Endothelial cell of umbilical vein (primary cell): ENCODE data around the gene WASF3. TPM values are rescaled to one million over a fixed set of nuclear protein-coding genes. Genes with fewer than 3 reads are reported as not detected.

Source experiments
- BruUV-seq: library from RNA; stranded (reverse); fragments of 400-500 nt; replicated peaks from 2 replicates; lab custom pipeline; 2021; lab: Mats Ljungman, UMichigan
- CTCF ChIA-PET: fragments of 300-600, 350-600 bp; sonication (Branson Sonifier 250); formaldehyde crosslinking; loops from one replicate; lab custom pipeline; 2021; ENCODE audit warnings: antibody characterized with exemption, inconsistent platforms; lab: Charles Lee
- POLR2A ChIA-PET: fragments of 300-600, 350-600 bp; sonication (Branson Sonifier 250); formaldehyde crosslinking; loops from one replicate; lab custom pipeline; 2021; ENCODE audit warnings: antibody characterized with exemption, inconsistent platforms; lab: Charles Lee
- DNase-seq: peaks from one replicate; pipeline ENCODE4 v3.0.0-alpha.2; 2011; ENCODE audit warnings: low read depth, low spot score
- FAIRE-seq: peaks from 2 replicates; lab custom pipeline; 2011; peaks lifted over from hg19 to GRCh38; lab: Jason Lieb, UNC
- H2AFZ ChIP-seq: 2 replicates; pipeline ENCODE4 v1.6.0; 2012; ENCODE audit warnings: low read depth, low read length, control low read depth, inconsistent platforms
- H3K27ac ChIP-seq: 2 replicates; pipeline ENCODE4 v1.5.1; 2011; ENCODE audit warnings: low read depth, mild to moderate bottlenecking, control low read depth, low read length, moderate library complexity; ENCODE audit not compliant: insufficient read depth
- H3K27me3 ChIP-seq, 2 experiments: 2 replicates each; pipeline versions ENCODE4 v1.6.0 to v1.6.1; 2011; ENCODE audit warnings: low read length in 2 of 2, mixed read lengths in 1 of 2; ENCODE audit not compliant: control insufficient read depth in 2 of 2, insufficient read depth in 2 of 2
- H3K36me3 ChIP-seq, 2 experiments: 2 replicates in 1 of 2; 3 replicates in 1 of 2; pipeline ENCODE4 v1.5.1; 2011; ENCODE audit warnings: low read length in 2 of 2, mild to moderate bottlenecking in 1 of 2, moderate library complexity in 1 of 2; ENCODE audit not compliant: control insufficient read depth in 2 of 2, insufficient read depth in 2 of 2; ENCODE audit errors: extremely low read depth in 1 of 2
- H3K4me1 ChIP-seq: 3 replicates; pipeline ENCODE4 v1.5.1; 2011; ENCODE audit warnings: mild to moderate bottlenecking, low read length; ENCODE audit not compliant: control insufficient read depth, insufficient read depth; ENCODE audit errors: extremely low read depth
- H3K4me2 ChIP-seq: 2 replicates; pipeline ENCODE4 v1.6.1; 2011; ENCODE audit warnings: low read length, control low read depth, mixed read lengths; ENCODE audit not compliant: insufficient read depth
- H3K4me3 ChIP-seq, 3 experiments: fragments of 200-600 bp in 1 of 3; sonication (generic), shearing (Covaris generic) in 1 of 3; replicated peaks in 1 of 3; 2 replicates each; pipeline ENCODE4 v1.5.1; 2011 to 2016; ENCODE audit warnings: control low read depth in 3 of 3, low read length in 3 of 3, mild to moderate bottlenecking in 2 of 3, inconsistent platforms in 1 of 3, low read depth in 1 of 3, moderate library complexity in 1 of 3; ENCODE audit not compliant: insufficient read depth in 1 of 3
- H3K79me2 ChIP-seq: 2 replicates; pipeline ENCODE4 v1.6.0; 2012; ENCODE audit warnings: low read length, inconsistent platforms; ENCODE audit not compliant: control insufficient read depth, insufficient read depth
- H3K9ac ChIP-seq: replicated peaks from 2 replicates; pipeline ENCODE3; 2011; ENCODE audit warnings: low read length, control low read depth; ENCODE audit not compliant: insufficient read depth; ENCODE audit errors: extremely low read depth
- H3K9me1 ChIP-seq: replicated peaks from 3 replicates; pipeline ENCODE4 v1.6.0; 2011; ENCODE audit warnings: mild to moderate bottlenecking, low read length; ENCODE audit not compliant: control insufficient read depth, insufficient read depth; ENCODE audit errors: extremely low read depth
- H3K9me3 ChIP-seq: replicated peaks from 2 replicates; pipeline ENCODE4 v1.5.1; 2012; ENCODE audit warnings: low read length, inconsistent platforms; ENCODE audit not compliant: control insufficient read depth, insufficient read depth
- H4K20me1 ChIP-seq: replicated peaks from 2 replicates; pipeline ENCODE3; 2011; ENCODE audit warnings: mild to moderate bottlenecking, low read length; ENCODE audit not compliant: control insufficient read depth, insufficient read depth; ENCODE audit errors: extremely low read depth
- EZH2 ChIP-seq: IDR thresholded peaks from 2 replicates; pipeline ENCODE4 v1.6.1; 2012; ENCODE audit warnings: borderline replicate concordance, low read depth, mild to moderate bottlenecking, moderate library complexity, low read length, inconsistent platforms; ENCODE audit not compliant: severe bottlenecking
- FOS ChIP-seq: IDR thresholded peaks from 2 replicates; pipeline ENCODE4 v1.6.1; 2011; ENCODE audit warnings: mild to moderate bottlenecking, low read length, moderate library complexity, borderline replicate concordance; ENCODE audit not compliant: insufficient read depth
- GATA2 ChIP-seq: IDR thresholded peaks from 2 replicates; pipeline ENCODE4 v1.7.0; 2011; ENCODE audit warnings: low read depth, mild to moderate bottlenecking, moderate library complexity, mixed read lengths, low read length; ENCODE audit not compliant: insufficient read length, insufficient read depth
- JUN ChIP-seq: IDR thresholded peaks from 2 replicates; pipeline ENCODE4 v1.6.1; 2011; ENCODE audit warnings: borderline replicate concordance, low read depth; ENCODE audit not compliant: insufficient read length, insufficient read depth
- MYC ChIP-seq: IDR thresholded peaks from one replicate; pipeline ENCODE4 v1.6.1; 2011; ENCODE audit warnings: mild to moderate bottlenecking, low read depth, low read length
- POLR2A ChIP-seq: IDR thresholded peaks from 2 replicates; pipeline ENCODE4 v1.6.1; 2012; ENCODE audit warnings: low read depth, mild to moderate bottlenecking, control low read depth, low read length
- POLR2AphosphoS5 ChIP-seq: IDR thresholded peaks from 2 replicates; pipeline ENCODE4 v1.6.1; 2012; ENCODE audit warnings: low read depth, mild to moderate bottlenecking, control low read depth, low read length, moderate library complexity; ENCODE audit not compliant: insufficient read depth
- dilution Hi-C: fragments of 300-500 bp; cut with MboI; formaldehyde crosslinking; loops from one replicate; pipeline ENCODE4 v1.15.0; 2019; ENCODE audit warnings: low sequenced_read_pairs; ENCODE audit not compliant: extremely low pct_ligation_motif_present
- intact Hi-C: fragments of 100-400 bp; cut with micrococcal nuclease; formaldehyde crosslinking; loops from one replicate; pipeline ENCODE4 v1.10.0; 2022
- polyA plus RNA-seq, 4 experiments: library from polyadenylated mRNA; depleted of rRNA in 3 of 4; stranded (reverse) in 3 of 4; unstranded in 1 of 4; fragments of >200 nt; gene quantifications; 2 replicates each; pipeline versions ENCODE4 v1.2.1 to v1.2.3, GENCODE V29; 2011 to 2012; ENCODE audit warnings: missing spikeins in 1 of 4
- total RNA-seq: library from RNA; stranded (reverse); gene quantifications from 2 replicates; pipeline ENCODE4 v1.2.3, GENCODE V29; 2021
- TF ChIP-seq, protein P1 (sequence below): IDR thresholded peaks from 2 replicates; pipeline ENCODE4 v1.6.1; 2011; ENCODE audit not compliant: insufficient read depth, insufficient read length
- TF ChIP-seq, protein P2 (sequence below), 2 donors: IDR thresholded peaks; 1 replicate in 1 of 2; 2 replicates in 1 of 2; pipeline ENCODE4 v1.5.1; 2011; ENCODE audit warnings: low read length in 2 of 2, mild to moderate bottlenecking in 2 of 2, moderate library complexity in 2 of 2, control low read depth in 1 of 2, inconsistent platforms in 1 of 2, low read depth in 1 of 2; ENCODE audit not compliant: insufficient read depth in 1 of 2; ENCODE audit errors: extremely low read depth in 1 of 2

WASF3 gene
- total and polyA plus RNA-seq, 2 donors (not counting 3 experiments of a cell fraction or from before 2014, with no cell fraction given), result 18.5 to 32.4 TPM

DNA sequence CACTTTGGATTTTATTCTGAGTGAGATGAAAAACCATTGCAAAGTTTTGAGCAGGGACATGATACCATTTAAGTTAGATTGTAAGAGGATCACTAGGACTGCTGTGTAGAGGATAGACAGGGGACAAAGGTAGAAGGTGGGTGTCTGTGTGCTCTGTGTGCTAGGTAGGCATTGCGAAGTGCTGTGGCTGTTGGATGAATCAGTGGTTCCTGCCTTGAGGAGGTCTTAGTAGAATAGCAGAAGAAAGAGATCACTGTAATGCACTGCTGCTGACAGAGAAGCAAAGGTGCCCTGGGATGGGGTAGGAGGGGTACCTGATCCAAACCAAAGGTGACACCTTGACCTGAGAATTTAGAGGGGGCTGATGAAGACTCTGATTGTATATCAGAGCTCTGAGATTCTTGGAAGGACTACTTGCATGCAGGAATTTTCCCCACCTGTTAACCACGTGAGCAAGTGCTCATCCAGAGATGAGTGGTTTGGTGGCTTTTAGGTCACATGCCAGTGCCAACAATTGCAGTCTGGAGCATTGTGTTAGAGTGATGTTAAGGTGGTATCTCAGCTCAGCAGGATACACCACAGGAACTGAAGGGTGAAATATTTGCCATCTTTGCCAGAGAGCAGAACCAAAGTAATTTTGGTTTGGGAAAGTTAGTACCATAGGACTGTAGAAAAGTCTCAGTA lies 10.8 kb downstream of the WASF3 start:
- ChIA-PET CTCF (no interaction called here), POLR2A (no interaction called here)
- Histone ChIP-seq H3K36me3 (no peaks in the 10 kb centered on the region), H3K4me1 (no peaks in the 10 kb centered on the region), H3K9me1 (no peaks in the 10 kb centered on the region), H3K27ac (no peak overlapping the region), H3K9me3 (no peaks in the 10 kb centered on the region), H3K27me3 (no peaks in the 10 kb centered on the region), H3K4me2 (no peak overlapping the region), H3K4me3 (no peak overlapping the region), H4K20me1 (peaks cover 17% of the 10 kb centered on the region), H3K79me2 (peaks cover 76% of the 10 kb centered on the region), H2AFZ (no peak overlapping the region), H3K9ac (no peak overlapping the region)
- dilution Hi-C loops (no loop called here), intact Hi-C loops (no loop called here)
- no TSS peak for BruUV-seq
- TF ChIP-seq FOS (no peak), JUN (no peak), GATA2 (no peak), POLR2AphosphoS5 (no peak), POLR2A (no peak), EZH2 (no peak)
- TF ChIP-seq, protein P1, sequence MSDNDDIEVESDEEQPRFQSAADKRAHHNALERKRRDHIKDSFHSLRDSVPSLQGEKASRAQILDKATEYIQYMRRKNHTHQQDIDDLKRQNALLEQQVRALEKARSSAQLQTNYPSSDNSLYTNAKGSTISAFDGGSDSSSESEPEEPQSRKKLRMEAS, result no peak
- DNase-seq, result no peak
- FAIRE-seq, result no peak

DNA sequence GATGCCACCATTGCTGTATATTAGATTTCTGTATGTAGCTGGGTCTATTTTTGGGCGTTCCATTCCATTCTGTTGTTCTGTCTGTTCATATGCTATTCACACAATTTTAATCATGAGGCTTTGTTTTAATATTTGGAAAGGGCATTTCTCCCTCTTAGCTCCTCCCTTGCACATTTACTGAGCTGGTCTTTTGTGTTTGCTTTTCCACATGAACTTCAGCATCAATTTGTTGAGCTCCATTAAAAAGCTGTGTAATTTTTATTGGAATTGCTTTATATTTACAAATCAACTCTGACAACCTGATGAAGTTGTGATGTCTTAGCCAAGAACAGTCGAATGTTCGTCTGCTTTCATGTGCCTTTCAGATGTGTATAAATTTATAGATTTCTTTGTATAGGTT lies 14.0 kb downstream of the WASF3 start:
- CTCF ChIA-PET, result interaction anchor here (0.9 kb wide), 2 partner anchors 15 to 84 kb away, joined by 3 read pairs; no protein-coding TSS in a partner anchor
- no peaks in the 10 kb centered on the region for H3K4me1 ChIP-seq
- H3K79me2 ChIP-seq, result peaks cover 66% of the 10 kb centered on the region
- H3K9ac ChIP-seq, result no peak overlapping the region
- no peaks in the 10 kb centered on the region for H3K36me3 ChIP-seq
- TF ChIP-seq JUN (no peak), FOS (no peak), MYC (no peak), POLR2A (no peak), EZH2 (no peak), GATA2 (no peak), POLR2AphosphoS5 (no peak)
- TF ChIP-seq, protein P2, sequence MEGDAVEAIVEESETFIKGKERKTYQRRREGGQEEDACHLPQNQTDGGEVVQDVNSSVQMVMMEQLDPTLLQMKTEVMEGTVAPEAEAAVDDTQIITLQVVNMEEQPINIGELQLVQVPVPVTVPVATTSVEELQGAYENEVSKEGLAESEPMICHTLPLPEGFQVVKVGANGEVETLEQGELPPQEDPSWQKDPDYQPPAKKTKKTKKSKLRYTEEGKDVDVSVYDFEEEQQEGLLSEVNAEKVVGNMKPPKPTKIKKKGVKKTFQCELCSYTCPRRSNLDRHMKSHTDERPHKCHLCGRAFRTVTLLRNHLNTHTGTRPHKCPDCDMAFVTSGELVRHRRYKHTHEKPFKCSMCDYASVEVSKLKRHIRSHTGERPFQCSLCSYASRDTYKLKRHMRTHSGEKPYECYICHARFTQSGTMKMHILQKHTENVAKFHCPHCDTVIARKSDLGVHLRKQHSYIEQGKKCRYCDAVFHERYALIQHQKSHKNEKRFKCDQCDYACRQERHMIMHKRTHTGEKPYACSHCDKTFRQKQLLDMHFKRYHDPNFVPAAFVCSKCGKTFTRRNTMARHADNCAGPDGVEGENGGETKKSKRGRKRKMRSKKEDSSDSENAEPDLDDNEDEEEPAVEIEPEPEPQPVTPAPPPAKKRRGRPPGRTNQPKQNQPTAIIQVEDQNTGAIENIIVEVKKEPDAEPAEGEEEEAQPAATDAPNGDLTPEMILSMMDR (IDR thresholded peaks at IDR 0.05; ENCODE audit: extremely low read depth in 1 of 2, insufficient read depth in 1 of 2, low read depth in 1 of 2, low read length in 2 of 2), result no peak
- TF ChIP-seq, protein P1, result no peak
- dilution Hi-C loops (no loop called here), intact Hi-C loops (no loop called here)
- BruUV-seq, result no TSS peak
- no peaks in the 10 kb centered on the region for H3K27me3 ChIP-seq
- DNase-seq (no peak), FAIRE-seq (no peak)
- no peak overlapping the region for H3K27ac ChIP-seq
- no peak overlapping the region for H3K4me3 ChIP-seq
- peaks cover 12% of the 10 kb centered on the region for H4K20me1 ChIP-seq
- no peaks in the 10 kb centered on the region for H3K9me1 ChIP-seq
- H3K9me3 ChIP-seq, result no peaks in the 10 kb centered on the region
- H3K4me2 ChIP-seq, result no peak overlapping the region
- H2AFZ ChIP-seq, result no peak overlapping the region
- POLR2A ChIA-PET, result no interaction called here
